Trophoblast cell (in vitro differentiated cells and primary cell): ENCODE measurements around the gene ST8SIA3.
"Not testable (repeated sequence)": the region's sequence is repeated elsewhere in the genome, so short reads cannot be mapped to it uniquely, and the experiment has no call there.

ENCODE experiments used
- DNase-seq, 2 donors: peaks; one replicate each; pipeline ENCODE4 v3.0.0-alpha.2; 2016
- H2AFZ ChIP-seq: 2 replicates; pipeline ENCODE4 v1.6.1; 2013; ENCODE audit warnings: low read length, moderate library complexity, mild to moderate bottlenecking; ENCODE audit not compliant: insufficient read depth, poor library complexity
- H2AK5ac ChIP-seq: 2 replicates; pipeline ENCODE4 v1.6.1; 2013; ENCODE audit warnings: mild to moderate bottlenecking, low read length
- H2BK120ac ChIP-seq: 2 replicates; pipeline ENCODE4 v1.6.1; 2013; ENCODE audit warnings: low read length, mild to moderate bottlenecking, moderate library complexity; ENCODE audit not compliant: insufficient read depth, poor library complexity
- H2BK12ac ChIP-seq: 2 replicates; pipeline ENCODE4 v1.6.1; 2013; ENCODE audit warnings: mild to moderate bottlenecking, low read length, moderate library complexity
- H2BK5ac ChIP-seq: 2 replicates; pipeline ENCODE4 v1.6.1; 2013; ENCODE audit warnings: low read length, low read depth, moderate library complexity, mild to moderate bottlenecking; ENCODE audit not compliant: poor library complexity
- H3K14ac ChIP-seq: 2 replicates; pipeline ENCODE4 v1.6.1; 2013; ENCODE audit warnings: mild to moderate bottlenecking, low read length
- H3K18ac ChIP-seq: 2 replicates; pipeline ENCODE4 v1.6.1; 2013; ENCODE audit warnings: mild to moderate bottlenecking, low read length
- H3K23ac ChIP-seq: 2 replicates; pipeline ENCODE4 v1.6.1; 2013; ENCODE audit warnings: low read length
- H3K27ac ChIP-seq: 2 replicates; pipeline ENCODE4 v1.5.1; 2013; ENCODE audit warnings: low read depth, mild to moderate bottlenecking, inconsistent platforms, low read length, moderate library complexity
- H3K27me3 ChIP-seq: 2 replicates; pipeline ENCODE4 v1.6.1; 2013; ENCODE audit warnings: inconsistent platforms, mild to moderate bottlenecking, low read length, moderate library complexity; ENCODE audit not compliant: insufficient read depth
- H3K36me3 ChIP-seq, 2 experiments: 1 replicate in 1 of 2; 2 replicates in 1 of 2; pipeline ENCODE4 v1.6.1; 2013; ENCODE audit warnings: low read length in 2 of 2, mild to moderate bottlenecking in 2 of 2, moderate library complexity in 1 of 2; ENCODE audit not compliant: insufficient read depth in 2 of 2, control insufficient read depth in 1 of 2
- H3K4ac ChIP-seq: 2 replicates; pipeline ENCODE4 v1.6.1; 2013; ENCODE audit warnings: low read depth, mild to moderate bottlenecking, low read length, moderate library complexity
- H3K4me1 ChIP-seq, 2 experiments: 1 replicate in 1 of 2; 2 replicates in 1 of 2; pipeline ENCODE4 v1.6.1; 2013; ENCODE audit warnings: low read length in 2 of 2, mild to moderate bottlenecking in 2 of 2, moderate library complexity in 1 of 2; ENCODE audit not compliant: insufficient read depth in 2 of 2, control insufficient read depth in 1 of 2
- H3K4me2 ChIP-seq: 2 replicates; pipeline ENCODE4 v1.6.1; 2013; ENCODE audit warnings: inconsistent platforms, mild to moderate bottlenecking, low read length, moderate library complexity
- H3K4me3 ChIP-seq: 2 replicates; pipeline ENCODE4 v1.5.1; 2013; ENCODE audit warnings: mild to moderate bottlenecking, low read depth, low read length, inconsistent platforms
- H3K79me1 ChIP-seq: one replicate; pipeline ENCODE4 v1.6.1; 2013; ENCODE audit warnings: low read length
- H3K79me2 ChIP-seq: 2 replicates; pipeline ENCODE4 v1.6.1; 2013; ENCODE audit warnings: low read length, mild to moderate bottlenecking; ENCODE audit not compliant: control insufficient read depth, insufficient read depth, poor library complexity
- H3K9ac ChIP-seq: 2 replicates; pipeline ENCODE4 v1.6.1; 2013; ENCODE audit warnings: mild to moderate bottlenecking, low read length
- H3K9me3 ChIP-seq: 2 replicates; pipeline ENCODE4 v1.6.1; 2013; ENCODE audit warnings: low read depth, mild to moderate bottlenecking, control low read depth, inconsistent platforms, low read length; ENCODE audit not compliant: insufficient read depth
- H4K12ac ChIP-seq: 2 replicates; pipeline ENCODE4 v1.6.1; 2013; ENCODE audit warnings: low read depth, mild to moderate bottlenecking, low read length, moderate library complexity
- H4K8ac ChIP-seq: 2 replicates; pipeline ENCODE4 v1.6.1; 2013; ENCODE audit warnings: low read depth, mild to moderate bottlenecking, low read length, moderate library complexity
- H4K91ac ChIP-seq: one replicate; pipeline ENCODE4 v1.6.1; 2013; ENCODE audit warnings: low read depth, mild to moderate bottlenecking, low read length, moderate library complexity
- WGBS: extraction: QIAGEN DNeasy Blood & Tissue Kit; methylation state at CpG from one replicate; pipeline ENCODE4 v1.1.7; 2013; ENCODE audit warnings: missing lambda C conversion rate; ENCODE audit not compliant: insufficient read length, insufficient coverage; ENCODE audit errors: extremely low coverage; 5-methylcytosine and 5-hydroxymethylcytosine counted together

Gene ST8SIA3

GRCh38 chr18:57394749-57395148, 42.4 kb downstream of the ST8SIA3 start:
- not testable (repeated sequence) for H3K4me3 ChIP-seq, H4K12ac ChIP-seq, H3K27me3 ChIP-seq, H3K9me3 ChIP-seq, H3K79me2 ChIP-seq, H2BK12ac ChIP-seq, H3K27ac ChIP-seq, H4K8ac ChIP-seq, H4K91ac ChIP-seq, H3K79me1 ChIP-seq, H3K18ac ChIP-seq, H2BK5ac ChIP-seq, H3K4me2 ChIP-seq, H2AK5ac ChIP-seq, H3K4me1 ChIP-seq, H2BK120ac ChIP-seq, H3K23ac ChIP-seq, DNase-seq, H3K36me3 ChIP-seq, H3K4ac ChIP-seq, H3K9ac ChIP-seq, H2AFZ ChIP-seq, H3K14ac ChIP-seq
- WGBS = no CpG with 5 or more reads among the region's 1 CpG

GRCh38 chr18:57396831-57397230, 44.5 kb downstream of the ST8SIA3 start:
- H3K4me1 ChIP-seq, H3K79me2 ChIP-seq, H4K8ac ChIP-seq, H3K9me3 ChIP-seq, DNase-seq, H2BK120ac ChIP-seq, H3K79me1 ChIP-seq, H2AK5ac ChIP-seq, H4K91ac ChIP-seq, H3K36me3 ChIP-seq, H2AFZ ChIP-seq, H3K4ac ChIP-seq, H3K18ac ChIP-seq, H2BK12ac ChIP-seq, H3K27ac ChIP-seq, H3K14ac ChIP-seq, H4K12ac ChIP-seq, H3K4me2 ChIP-seq, H3K9ac ChIP-seq, H3K23ac ChIP-seq, H3K27me3 ChIP-seq, H3K4me3 ChIP-seq, H2BK5ac ChIP-seq: not testable (repeated sequence)
- WGBS = no CpG with 5 or more reads among the region's 7 CpGs

- Histone ChIP-seq H3K18ac (no peak overlapping the region), H2BK5ac (no peak overlapping the region), H3K27me3 (no peaks in the 10 kb centered on the region), H3K36me3 (no peaks in the 10 kb centered on the region), H3K79me2 (no peaks in the 10 kb centered on the region), H4K12ac (no peak overlapping the region), H3K4me3 (no peak overlapping the region), H3K4me2 (no peak overlapping the region), H3K9ac (no peak overlapping the region), H2AK5ac (no peak overlapping the region), H3K79me1 (no peaks in the 10 kb centered on the region), H3K9me3 (no peaks in the 10 kb centered on the region), H2BK12ac (no peak overlapping the region), H4K91ac (no peak overlapping the region), H3K14ac (no peak overlapping the region), H2AFZ (no peak overlapping the region), H4K8ac (no peak overlapping the region), H3K4ac (no peak overlapping the region), H3K27ac (no peak overlapping the region), H3K4me1 (no peaks in the 10 kb centered on the region), H2BK120ac (no peak overlapping the region), H3K23ac (no peak overlapping the region)
- DNase-seq = no peak
- no CpG with 5 or more reads among the region's 2 CpGs for WGBS
These were observed 45.2 kb downstream of the ST8SIA3 start for GRCh38 chr18:57397440-57398132.

GRCh38 chr18:57404345-57404744, 52.0 kb downstream of the ST8SIA3 start:
- no peaks in the 10 kb centered on the region for H3K36me3 ChIP-seq
- H3K23ac ChIP-seq = no peak overlapping the region
- H4K12ac ChIP-seq = no peak overlapping the region
- no peaks in the 10 kb centered on the region for H3K79me1 ChIP-seq
- H3K4me3 ChIP-seq = no peak overlapping the region
- H3K9me3 ChIP-seq = no peaks in the 10 kb centered on the region
- no peak for DNase-seq
- H3K4me1 ChIP-seq = no peaks in the 10 kb centered on the region
- no peak overlapping the region for H3K14ac ChIP-seq
- H2AFZ ChIP-seq = no peak overlapping the region
- no peak overlapping the region for H3K4me2 ChIP-seq
- no peaks in the 10 kb centered on the region for H3K27me3 ChIP-seq
- no peak overlapping the region for H4K91ac ChIP-seq
- H2BK5ac ChIP-seq = no peak overlapping the region
- H3K9ac ChIP-seq = no peak overlapping the region
- H2BK120ac ChIP-seq = no peak overlapping the region
- H4K8ac ChIP-seq = no peak overlapping the region
- H2AK5ac ChIP-seq = no peak overlapping the region
- no peaks in the 10 kb centered on the region for H3K79me2 ChIP-seq
- H3K4ac ChIP-seq = no peak overlapping the region
- H3K27ac ChIP-seq = no peak overlapping the region
- H3K18ac ChIP-seq = no peak overlapping the region
- H2BK12ac ChIP-seq = no peak overlapping the region
